Endothelial cell (in vitro differentiated cells): ENCODE measurements around the gene IRAK2. TPM values are rescaled to one million over a fixed set of nuclear protein-coding genes. Genes with fewer than 3 reads are reported as not detected.
"Not testable (repeated sequence)": the region's sequence is repeated elsewhere in the genome, so short reads cannot be mapped to it uniquely, and the experiment has no call there.

ENCODE experiments used
- DNase-seq: peaks from one replicate; pipeline ENCODE4 v3.0.0; 2021; ENCODE audit warnings: low spot score
- H3K27ac Mint-ChIP-seq: one replicate; pipeline ENCODE4 v1.8.0; 2021; ENCODE audit warnings: mixed read lengths, inconsistent platforms; ENCODE audit not compliant: unreplicated experiment
- H3K27me3 Mint-ChIP-seq: one replicate; pipeline ENCODE4 v1.8.0; 2021; ENCODE audit warnings: mild to moderate bottlenecking, moderate library complexity, mixed read lengths, inconsistent platforms; ENCODE audit not compliant: unreplicated experiment
- H3K36me3 Mint-ChIP-seq: one replicate; pipeline ENCODE4 v1.8.0; 2021; ENCODE audit warnings: mild to moderate bottlenecking, low read depth, mixed read lengths, inconsistent platforms; ENCODE audit not compliant: unreplicated experiment
- H3K4me1 Mint-ChIP-seq: one replicate; pipeline ENCODE4 v1.8.0; 2021; ENCODE audit warnings: mild to moderate bottlenecking, mixed read lengths, inconsistent platforms; ENCODE audit not compliant: unreplicated experiment
- H3K4me3 Mint-ChIP-seq: one replicate; pipeline ENCODE4 v1.8.0; 2021; ENCODE audit warnings: mild to moderate bottlenecking, mixed read lengths, inconsistent platforms; ENCODE audit not compliant: unreplicated experiment
- H3K9me3 Mint-ChIP-seq: one replicate; pipeline ENCODE4 v1.8.0; 2021; ENCODE audit warnings: mixed read lengths, inconsistent platforms; ENCODE audit not compliant: unreplicated experiment
- total RNA-seq: library from RNA; stranded (reverse); fragmentation: NEBNext Ultra II Directional; extraction: Animal tissue kit (Norgen Biotek cat#: 25700); gene quantifications from one replicate; pipeline ENCODE4 v1.2.1, GENCODE V29; 2021; ENCODE audit not compliant: unreplicated experiment
- TF ChIP-seq, protein P1 (sequence below): fragments of 200-600 bp; sonication (generic); IDR thresholded peaks from one replicate; pipeline ENCODE4 v1.5.0; 2021; ENCODE audit warnings: antibody characterized with exemption; ENCODE audit not compliant: unreplicated experiment

The IRAK2 gene
- total RNA-seq, 1 donor from 2014 or later, result 1.1 TPM

DNA sequence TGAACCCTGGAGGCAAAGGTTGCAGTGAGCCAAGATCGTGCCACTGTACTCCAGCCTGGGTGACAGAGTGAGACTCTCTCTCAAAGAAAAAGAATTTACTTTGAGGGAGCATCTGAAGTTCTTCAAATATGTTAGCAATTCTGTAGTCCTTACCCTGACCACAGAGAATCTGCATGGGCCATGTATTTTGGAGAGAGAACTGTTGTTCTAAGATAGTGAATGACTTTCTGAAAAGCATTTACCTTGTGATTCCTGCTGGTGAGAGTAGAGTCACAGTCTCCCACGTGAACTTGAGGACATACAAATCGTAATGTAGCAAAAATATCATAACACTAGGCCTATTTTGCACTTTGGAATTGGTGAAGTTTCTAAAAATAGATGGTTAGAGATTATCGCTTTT is 45.3 kb upstream of the IRAK2 start:
- H3K4me1 Mint-ChIP-seq, result peaks cover 12% of the 10 kb centered on the region

DNA sequence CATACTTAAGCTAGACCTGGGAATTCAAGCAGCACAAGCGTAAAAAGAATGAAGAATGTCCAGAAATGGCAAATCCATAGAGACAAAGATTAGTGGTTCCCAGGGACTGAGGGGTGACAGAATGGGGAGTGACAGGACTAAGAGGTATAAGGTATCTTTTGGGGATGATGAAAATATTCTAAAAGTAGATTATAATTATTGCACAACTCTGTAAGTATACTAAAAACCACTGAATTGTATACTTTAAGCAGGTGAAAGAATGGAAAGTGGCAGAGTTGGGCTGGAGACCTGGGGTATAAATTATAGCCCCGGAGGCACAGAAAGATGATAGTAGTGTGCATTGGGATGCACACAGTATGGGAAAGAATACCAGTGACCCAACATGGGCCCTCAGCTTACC is 43.7 kb upstream of the IRAK2 start:
- H3K36me3 Mint-ChIP-seq, result peaks cover 28% of the 10 kb centered on the region
- no peak overlapping the region for H3K27ac Mint-ChIP-seq

More for the DNA sequence above, 45.3 kb upstream of the IRAK2 start:
- TF ChIP-seq, protein P1, sequence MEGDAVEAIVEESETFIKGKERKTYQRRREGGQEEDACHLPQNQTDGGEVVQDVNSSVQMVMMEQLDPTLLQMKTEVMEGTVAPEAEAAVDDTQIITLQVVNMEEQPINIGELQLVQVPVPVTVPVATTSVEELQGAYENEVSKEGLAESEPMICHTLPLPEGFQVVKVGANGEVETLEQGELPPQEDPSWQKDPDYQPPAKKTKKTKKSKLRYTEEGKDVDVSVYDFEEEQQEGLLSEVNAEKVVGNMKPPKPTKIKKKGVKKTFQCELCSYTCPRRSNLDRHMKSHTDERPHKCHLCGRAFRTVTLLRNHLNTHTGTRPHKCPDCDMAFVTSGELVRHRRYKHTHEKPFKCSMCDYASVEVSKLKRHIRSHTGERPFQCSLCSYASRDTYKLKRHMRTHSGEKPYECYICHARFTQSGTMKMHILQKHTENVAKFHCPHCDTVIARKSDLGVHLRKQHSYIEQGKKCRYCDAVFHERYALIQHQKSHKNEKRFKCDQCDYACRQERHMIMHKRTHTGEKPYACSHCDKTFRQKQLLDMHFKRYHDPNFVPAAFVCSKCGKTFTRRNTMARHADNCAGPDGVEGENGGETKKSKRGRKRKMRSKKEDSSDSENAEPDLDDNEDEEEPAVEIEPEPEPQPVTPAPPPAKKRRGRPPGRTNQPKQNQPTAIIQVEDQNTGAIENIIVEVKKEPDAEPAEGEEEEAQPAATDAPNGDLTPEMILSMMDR, result no peak
- Mint-ChIP-seq H3K9me3 (no peaks in the 10 kb centered on the region), H3K27ac (no peak overlapping the region), H3K27me3 (peaks cover 9% of the 10 kb centered on the region), H3K36me3 (peaks cover 26% of the 10 kb centered on the region), H3K4me3 (no peak overlapping the region)
- DNase-seq, result no peak

DNA sequence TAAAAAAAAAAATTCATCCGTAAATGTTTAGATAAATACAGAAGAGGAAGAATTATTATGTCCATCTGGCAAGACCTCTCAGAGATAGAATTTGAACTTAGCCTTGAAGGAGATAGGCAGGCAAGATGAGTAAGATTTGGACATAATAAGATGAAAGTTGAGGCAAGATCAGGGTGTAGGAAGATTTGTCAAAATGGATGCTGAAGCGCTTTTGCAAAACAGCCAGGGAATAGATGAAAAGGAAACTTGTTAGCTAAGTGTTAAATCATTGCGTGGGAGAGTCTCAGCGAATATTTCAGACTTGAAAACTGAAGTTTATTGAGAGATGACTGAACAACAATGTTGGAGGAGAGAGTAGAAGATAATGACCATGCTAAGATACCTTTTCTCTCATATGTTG is 42.0 kb upstream of the IRAK2 start:
- Mint-ChIP-seq H3K9me3 (no peaks in the 10 kb centered on the region), H3K27ac (no peak overlapping the region), H3K4me1 (no peaks in the 10 kb centered on the region), H3K4me3 (no peak overlapping the region), H3K36me3 (peaks cover 36% of the 10 kb centered on the region), H3K27me3 (no peaks in the 10 kb centered on the region)
- DNase-seq, result no peak
- TF ChIP-seq, protein P1, result no peak

More for the DNA sequence above, 43.7 kb upstream of the IRAK2 start:
- Mint-ChIP-seq H3K27me3 (peaks cover 3% of the 10 kb centered on the region), H3K4me1 (peaks cover 8% of the 10 kb centered on the region), H3K4me3 (no peak overlapping the region), H3K9me3 (no peaks in the 10 kb centered on the region)
- TF ChIP-seq, protein P1, result no peak
- no peak for DNase-seq

DNA sequence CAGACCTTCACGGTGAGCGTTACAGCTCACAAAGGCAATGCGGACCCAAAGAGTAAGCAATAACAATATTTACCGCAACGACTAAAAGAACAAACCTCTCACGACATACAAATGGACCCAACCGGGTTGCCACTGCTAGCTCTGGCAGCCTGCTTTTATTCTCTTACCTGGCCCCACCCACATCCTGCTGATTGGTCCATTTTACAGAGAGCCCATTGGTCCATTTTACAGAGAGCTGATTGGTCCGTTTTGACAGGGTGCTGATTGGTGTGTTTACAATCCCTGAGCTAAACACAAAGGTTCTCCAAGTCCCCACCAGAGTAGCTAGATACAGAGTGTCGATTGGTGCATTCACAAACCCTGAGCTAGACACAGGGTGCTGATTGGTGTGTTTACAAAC is 28.8 kb upstream of the IRAK2 start:
- not testable (repeated sequence) for H3K27ac Mint-ChIP-seq, DNase-seq, H3K4me3 Mint-ChIP-seq, H3K36me3 Mint-ChIP-seq, H3K4me1 Mint-ChIP-seq, H3K27me3 Mint-ChIP-seq, H3K9me3 Mint-ChIP-seq

DNA sequence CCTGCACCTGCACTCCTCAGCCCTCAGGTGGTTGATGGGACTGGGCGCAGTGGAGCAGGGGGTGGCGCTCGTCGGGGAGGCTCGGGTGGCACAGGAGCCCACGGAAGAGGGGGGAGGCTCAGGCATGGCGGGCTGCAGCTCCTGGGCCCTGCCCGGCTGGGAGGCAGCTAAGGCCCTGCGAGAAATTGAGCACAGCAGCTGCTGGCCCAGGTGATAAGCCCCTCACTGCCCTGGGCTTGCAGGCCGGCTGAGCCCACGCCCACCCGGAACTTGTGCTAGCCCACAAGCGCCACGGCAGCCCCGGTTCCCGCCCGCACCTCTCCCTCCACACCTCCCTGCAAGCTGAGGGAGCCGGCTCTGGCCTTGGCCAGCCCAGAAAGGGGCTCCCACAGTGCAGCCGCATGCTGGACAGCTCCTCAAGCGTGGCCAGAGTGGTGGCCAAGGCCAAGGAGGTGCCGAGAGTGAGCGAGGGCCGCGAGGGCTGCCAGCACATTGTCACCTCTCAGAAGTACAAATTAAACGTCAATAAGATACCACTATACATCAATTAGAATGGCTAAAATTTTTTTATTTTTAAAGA is 28.2 kb upstream of the IRAK2 start:
- no peaks in the 10 kb centered on the region for H3K9me3 Mint-ChIP-seq
- TF ChIP-seq, protein P1, result no peak
- no peak overlapping the region for H3K4me3 Mint-ChIP-seq
- H3K27ac Mint-ChIP-seq, result no peak overlapping the region
- no peaks in the 10 kb centered on the region for H3K36me3 Mint-ChIP-seq
- peaks cover 6% of the 10 kb centered on the region for H3K27me3 Mint-ChIP-seq
- DNase-seq, result no peak
- H3K4me1 Mint-ChIP-seq, result peaks cover 2% of the 10 kb centered on the region
